HEK293 (cell line): ENCODE measurements around the gene PALB2.

Experiments used
- GLIS1 ChIP-seq: fragments of 450-650 bp; formaldehyde crosslinking; IDR thresholded peaks from 2 replicates; pipeline ENCODE4 v1.5.1; 2016; ENCODE audit warnings: missing biosample characterization, missing genetic modification characterization
- ZNF223 ChIP-seq: fragments of 450-650 bp; formaldehyde crosslinking; IDR thresholded peaks from 2 replicates; pipeline ENCODE4 v1.5.1; 2016; ENCODE audit warnings: missing biosample characterization, missing genetic modification characterization
- ZNF274 ChIP-seq, 2 experiments: fragments of 200-500 bp in 1 of 2; fragments of 450-650 bp in 1 of 2; sonication (Bioruptor generic) in 1 of 2; formaldehyde crosslinking in 1 of 2; IDR thresholded peaks; 2 replicates each; pipeline versions ENCODE4 v1.5.1 to v1.6.1; 2014 to 2016; ENCODE audit warnings: borderline replicate concordance in 1 of 2, inconsistent platforms in 1 of 2, low read length in 1 of 2, missing biosample characterization in 1 of 2, missing genetic modification characterization in 1 of 2

DNA sequence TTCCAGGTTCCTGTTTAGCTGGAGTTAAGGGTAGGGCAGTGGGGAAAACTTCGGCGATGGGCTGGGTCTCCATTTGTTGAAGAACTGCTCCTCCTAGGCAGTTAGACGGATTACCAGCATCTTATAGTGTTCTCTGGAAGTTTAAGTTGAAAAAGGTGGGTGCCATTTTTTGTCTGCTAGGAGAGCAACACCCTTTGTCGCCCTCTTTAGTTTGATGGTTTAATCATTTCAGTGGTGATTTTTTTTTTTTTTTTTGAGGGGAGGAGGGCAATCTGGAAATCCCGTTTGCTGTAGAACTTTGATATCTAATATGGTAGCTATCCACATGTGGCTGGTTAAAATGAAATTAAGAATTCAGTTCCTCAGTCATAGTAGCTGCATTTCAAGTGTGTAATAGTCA is 79.5 kb downstream of the PALB2 start:
- TF ChIP-seq ZNF223 (tag by site-specific recombination) (no peak), ZNF274 (IDR thresholded peaks at IDR 0.05; ENCODE audit: low read length) (no peak), ZNF274 (tag by site-specific recombination; IDR thresholded peaks at IDR 0.05; ENCODE audit: borderline replicate concordance) (no peak), GLIS1 (no peak)
